ENCODE measurements around the gene ESM1. TPM values are rescaled to one million over a fixed set of nuclear protein-coding genes. Genes with fewer than 3 reads are reported as not detected.

Gene ESM1
- total and polyA plus RNA-seq, 9 of the 15 experiments (the other 6 are each of a cell fraction or from before 2014, with no cell fraction given) = not detected

DNA sequence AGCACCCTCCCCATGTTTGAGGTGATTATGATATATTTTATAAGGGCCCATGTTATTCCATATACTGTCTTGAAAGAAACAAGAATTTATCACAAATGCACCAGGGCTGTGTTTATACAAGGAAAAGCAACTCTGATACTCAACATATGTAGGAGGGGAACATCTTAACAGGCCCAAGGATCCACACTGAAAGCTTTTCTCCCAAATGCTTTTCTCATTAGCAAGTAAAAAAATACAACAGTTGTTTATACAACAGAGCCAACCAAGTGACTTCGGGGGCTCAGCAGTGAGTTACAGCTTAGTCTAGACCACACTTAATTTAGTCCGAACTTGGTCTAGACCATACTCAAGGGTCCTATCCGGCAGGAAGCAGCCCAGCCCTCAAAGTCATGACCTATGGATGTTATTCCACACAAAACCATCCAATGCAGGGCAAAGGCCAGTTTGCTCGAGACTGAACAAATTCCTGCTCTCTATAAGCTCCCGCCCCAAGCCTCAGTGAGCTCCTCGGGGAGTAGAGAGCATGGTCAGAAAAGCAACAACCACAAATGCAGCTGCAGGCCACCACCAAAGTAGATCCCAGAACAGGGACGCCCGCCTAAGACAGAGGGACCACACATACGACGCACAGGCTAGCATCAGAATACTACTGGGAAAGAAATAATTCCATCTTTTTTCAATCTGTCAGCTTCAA lies 45.4 kb upstream of the ESM1 start (continued):
- TF ChIP-seq ASH1L (IDR thresholded peaks at IDR 0.05; ENCODE audit: borderline replicate concordance, low read depth, partially characterized antibody) (no peak), CREBBP (IDR thresholded peaks at IDR 0.05; ENCODE audit: low read depth, low read length) (no peak), OTX1 (CRISPR knock-in tag; IDR thresholded peaks at IDR 0.05) (no peak), TRIM24 (IDR thresholded peaks at IDR 0.05) (no peak), ZNF644 (tag; IDR thresholded peaks at IDR 0.05; ENCODE audit: low read depth) (no peak)

DNA sequence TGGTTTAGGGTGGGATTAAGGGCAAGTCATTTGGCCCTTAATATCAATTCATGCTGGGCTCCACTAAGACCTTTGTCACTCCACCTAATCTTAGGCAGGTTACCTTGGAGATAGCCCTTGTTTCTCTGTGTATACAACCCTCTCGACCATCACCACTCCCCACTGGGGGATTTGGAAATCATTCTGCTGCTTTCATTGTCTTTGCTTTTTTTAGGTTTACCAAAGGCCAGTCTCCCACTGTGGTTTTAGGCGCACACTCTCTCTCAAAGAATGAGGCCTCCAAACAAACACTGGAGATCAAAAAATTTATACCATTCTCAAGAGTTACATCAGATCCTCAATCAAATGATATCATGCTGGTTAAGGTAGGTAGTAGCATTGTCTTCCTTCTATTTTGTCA lies 44.8 kb upstream of the ESM1 start:
- H2AFZ ChIP-seq (ENCODE audit: low read depth, low read length) = no peak overlapping the region
- H3K4me1 ChIP-seq (replicated peaks in 1 of 2; ENCODE audit: control insufficient read depth in 2 of 2, insufficient read depth in 2 of 2, low read length in 2 of 2) = no peaks in the 10 kb centered on the region
- WGBS (ENCODE audit: insufficient coverage, low coverage, missing lambda C conversion rate) = 0% methylated on average over 2 of the region's 2 CpGs
- CTCF ChIA-PET (ENCODE audit: low intra/inter-chr PET ratio) = no interaction called here
- H3K36me3 ChIP-seq (ENCODE audit: control insufficient read depth, insufficient read depth, low read length) = no peaks in the 10 kb centered on the region
- no peaks in the 10 kb centered on the region for H3K9me3 ChIP-seq (replicated peaks; ENCODE audit: control insufficient read depth, insufficient read depth, low read depth, low read length)
- POLR2A ChIA-PET = no interaction called here
- H4K20me1 ChIP-seq (replicated peaks; ENCODE audit: control insufficient read depth, insufficient read depth, low read length) = no peaks in the 10 kb centered on the region
- FAIRE-seq (no peak), DNase-seq (ENCODE audit: extremely low read depth in 1 of 4, low spot score in 3 of 4) (no peak), ATAC-seq (no peak)
- H3K4me3 ChIP-seq = no peak overlapping the region
- in situ Hi-C loops (cut with MboI) (no loop called here), intact Hi-C loops (cut with micrococcal nuclease) (no loop called here)
- H3K4me2 ChIP-seq (ENCODE audit: insufficient read depth, low read length) = no peak overlapping the region
- no peak overlapping the region for H3K9ac ChIP-seq (ENCODE audit: insufficient read depth in 1 of 2, low read depth in 2 of 2, low read length in 2 of 2)
- no peaks in the 10 kb centered on the region for H3K9me1 ChIP-seq (ENCODE audit: control insufficient read depth, insufficient read depth, low read length)
- no TSS peak for BruUV-seq (replicated peaks)
- peaks cover 0 to 15% of the 10 kb centered on the region in 2 experiments; a peak in 3 of 5 replicates for H3K27me3 ChIP-seq (ENCODE audit: control insufficient read depth in 2 of 2, insufficient read depth in 2 of 2, low read length in 2 of 2)
- H3K27ac ChIP-seq (ENCODE audit: extremely low read depth, low read depth, low read length) = no peak overlapping the region
- H3K79me2 ChIP-seq (ENCODE audit: control insufficient read depth, insufficient read depth, low read length) = no peaks in the 10 kb centered on the region
- TF ChIP-seq, protein P1, sequence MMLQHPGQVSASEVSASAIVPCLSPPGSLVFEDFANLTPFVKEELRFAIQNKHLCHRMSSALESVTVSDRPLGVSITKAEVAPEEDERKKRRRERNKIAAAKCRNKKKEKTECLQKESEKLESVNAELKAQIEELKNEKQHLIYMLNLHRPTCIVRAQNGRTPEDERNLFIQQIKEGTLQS (IDR thresholded peaks at IDR 0.05) = no peak
- TF ChIP-seq, protein P1 (CRISPR knock-in tag; conservative IDR thresholded peaks at IDR 0.05) = no peak
- TF ChIP-seq, protein P2, sequence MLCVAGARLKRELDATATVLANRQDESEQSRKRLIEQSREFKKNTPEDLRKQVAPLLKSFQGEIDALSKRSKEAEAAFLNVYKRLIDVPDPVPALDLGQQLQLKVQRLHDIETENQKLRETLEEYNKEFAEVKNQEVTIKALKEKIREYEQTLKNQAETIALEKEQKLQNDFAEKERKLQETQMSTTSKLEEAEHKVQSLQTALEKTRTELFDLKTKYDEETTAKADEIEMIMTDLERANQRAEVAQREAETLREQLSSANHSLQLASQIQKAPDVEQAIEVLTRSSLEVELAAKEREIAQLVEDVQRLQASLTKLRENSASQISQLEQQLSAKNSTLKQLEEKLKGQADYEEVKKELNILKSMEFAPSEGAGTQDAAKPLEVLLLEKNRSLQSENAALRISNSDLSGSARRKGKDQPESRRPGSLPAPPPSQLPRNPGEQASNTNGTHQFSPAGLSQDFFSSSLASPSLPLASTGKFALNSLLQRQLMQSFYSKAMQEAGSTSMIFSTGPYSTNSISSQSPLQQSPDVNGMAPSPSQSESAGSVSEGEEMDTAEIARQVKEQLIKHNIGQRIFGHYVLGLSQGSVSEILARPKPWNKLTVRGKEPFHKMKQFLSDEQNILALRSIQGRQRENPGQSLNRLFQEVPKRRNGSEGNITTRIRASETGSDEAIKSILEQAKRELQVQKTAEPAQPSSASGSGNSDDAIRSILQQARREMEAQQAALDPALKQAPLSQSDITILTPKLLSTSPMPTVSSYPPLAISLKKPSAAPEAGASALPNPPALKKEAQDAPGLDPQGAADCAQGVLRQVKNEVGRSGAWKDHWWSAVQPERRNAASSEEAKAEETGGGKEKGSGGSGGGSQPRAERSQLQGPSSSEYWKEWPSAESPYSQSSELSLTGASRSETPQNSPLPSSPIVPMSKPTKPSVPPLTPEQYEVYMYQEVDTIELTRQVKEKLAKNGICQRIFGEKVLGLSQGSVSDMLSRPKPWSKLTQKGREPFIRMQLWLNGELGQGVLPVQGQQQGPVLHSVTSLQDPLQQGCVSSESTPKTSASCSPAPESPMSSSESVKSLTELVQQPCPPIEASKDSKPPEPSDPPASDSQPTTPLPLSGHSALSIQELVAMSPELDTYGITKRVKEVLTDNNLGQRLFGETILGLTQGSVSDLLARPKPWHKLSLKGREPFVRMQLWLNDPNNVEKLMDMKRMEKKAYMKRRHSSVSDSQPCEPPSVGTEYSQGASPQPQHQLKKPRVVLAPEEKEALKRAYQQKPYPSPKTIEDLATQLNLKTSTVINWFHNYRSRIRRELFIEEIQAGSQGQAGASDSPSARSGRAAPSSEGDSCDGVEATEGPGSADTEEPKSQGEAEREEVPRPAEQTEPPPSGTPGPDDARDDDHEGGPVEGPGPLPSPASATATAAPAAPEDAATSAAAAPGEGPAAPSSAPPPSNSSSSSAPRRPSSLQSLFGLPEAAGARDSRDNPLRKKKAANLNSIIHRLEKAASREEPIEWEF (CRISPR knock-in tag; IDR thresholded peaks at IDR 0.05) = no peak
- TF ChIP-seq PURB (CRISPR knock-in tag; IDR thresholded peaks at IDR 0.05; ENCODE audit: low read depth) = no peak
- TF ChIP-seq RFX5 (IDR thresholded peaks at IDR 0.05; ENCODE audit: low read depth, low read length) = no peak
- no peak for TF ChIP-seq ZNF695 (CRISPR knock-in tag; IDR thresholded peaks at IDR 0.05)
- TF ChIP-seq KAT8 (IDR thresholded peaks at IDR 0.05; ENCODE audit: low read depth) = no peak
- no peak for TF ChIP-seq NFATC3 (IDR thresholded peaks at IDR 0.05)
- TF ChIP-seq, protein P3, sequence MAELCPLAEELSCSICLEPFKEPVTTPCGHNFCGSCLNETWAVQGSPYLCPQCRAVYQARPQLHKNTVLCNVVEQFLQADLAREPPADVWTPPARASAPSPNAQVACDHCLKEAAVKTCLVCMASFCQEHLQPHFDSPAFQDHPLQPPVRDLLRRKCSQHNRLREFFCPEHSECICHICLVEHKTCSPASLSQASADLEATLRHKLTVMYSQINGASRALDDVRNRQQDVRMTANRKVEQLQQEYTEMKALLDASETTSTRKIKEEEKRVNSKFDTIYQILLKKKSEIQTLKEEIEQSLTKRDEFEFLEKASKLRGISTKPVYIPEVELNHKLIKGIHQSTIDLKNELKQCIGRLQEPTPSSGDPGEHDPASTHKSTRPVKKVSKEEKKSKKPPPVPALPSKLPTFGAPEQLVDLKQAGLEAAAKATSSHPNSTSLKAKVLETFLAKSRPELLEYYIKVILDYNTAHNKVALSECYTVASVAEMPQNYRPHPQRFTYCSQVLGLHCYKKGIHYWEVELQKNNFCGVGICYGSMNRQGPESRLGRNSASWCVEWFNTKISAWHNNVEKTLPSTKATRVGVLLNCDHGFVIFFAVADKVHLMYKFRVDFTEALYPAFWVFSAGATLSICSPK (IDR thresholded peaks at IDR 0.05; ENCODE audit: borderline replicate concordance) = no peak
- no peak for TF ChIP-seq ZNF184 (CRISPR knock-in tag; IDR thresholded peaks at IDR 0.05)
